A673 (cell line): Measurements from ENCODE around the gene PDE12. TPM values are rescaled to one million over a fixed set of nuclear protein-coding genes. Genes with fewer than 3 reads are reported as not detected.

ENCODE experiments used
- Bru-seq: library from RNA; stranded (reverse); fragments of 400-500 nt; gene quantifications from one replicate; lab custom pipeline; 2021; lab: Mats Ljungman, UMichigan
- BruChase-seq, 2 experiments: library from RNA; stranded (reverse); fragments of 400-500 nt; gene quantifications; one replicate each; lab custom pipeline; 2021; lab: Mats Ljungman, UMichigan
- BruUV-seq: library from RNA; stranded (reverse); fragments of 400-500 nt; replicated peaks from 2 replicates; lab custom pipeline; 2021; lab: Mats Ljungman, UMichigan
- CTCF ChIA-PET: fragments of 300-600 bp; sonication (Branson Sonifier 250); formaldehyde crosslinking; loops from one replicate; lab custom pipeline; 2022; ENCODE audit warnings: antibody characterized with exemption; lab: Charles Lee
- POLR2A ChIA-PET: fragments of 300-600 bp; sonication (Branson Sonifier 250); formaldehyde crosslinking; loops from one replicate; lab custom pipeline; 2022; ENCODE audit warnings: antibody characterized with exemption; ENCODE audit not compliant: low non-redundant PET; lab: Charles Lee
- DNase-seq: peaks from one replicate; pipeline ENCODE4 v3.0.0-alpha.2; 2015; ENCODE audit warnings: low spot score
- H3K27ac ChIP-seq: fragments of 200-600 bp; sonication (generic); 2 replicates; pipeline ENCODE4 v1.5.1; 2016; ENCODE audit warnings: mixed run types, low read depth, mild to moderate bottlenecking, mixed read lengths, antibody characterized with exemption, low read length; ENCODE audit not compliant: poor library complexity, severe bottlenecking
- H3K27me3 ChIP-seq: fragments of 200-600 bp; sonication (generic); replicated peaks from 2 replicates; pipeline ENCODE4 v1.6.1; 2017; ENCODE audit warnings: mixed run types, low read depth, mild to moderate bottlenecking, mixed read lengths, antibody characterized with exemption, low read length; ENCODE audit not compliant: insufficient read depth, poor library complexity
- H3K36me3 ChIP-seq: fragments of 200-600 bp; sonication (generic); 2 replicates; pipeline ENCODE4 v1.6.1; 2016; ENCODE audit warnings: mixed run types, mild to moderate bottlenecking, mixed read lengths, antibody characterized with exemption, low read length; ENCODE audit not compliant: insufficient read depth, poor library complexity, severe bottlenecking
- H3K4me1 ChIP-seq: fragments of 200-600 bp; sonication (generic); 2 replicates; pipeline ENCODE4 v1.6.1; 2017; ENCODE audit warnings: mixed run types, mild to moderate bottlenecking, mixed read lengths, antibody characterized with exemption, low read length; ENCODE audit not compliant: insufficient read depth, poor library complexity, severe bottlenecking
- H3K4me3 ChIP-seq: fragments of 200-600 bp; sonication (generic); 2 replicates; pipeline ENCODE4 v1.5.1; 2016; ENCODE audit warnings: low read depth, mixed run types, mild to moderate bottlenecking, mixed read lengths, low read length; ENCODE audit not compliant: poor library complexity, severe bottlenecking
- H3K9me3 ChIP-seq: fragments of 200-600 bp; sonication (generic); 2 replicates; pipeline ENCODE4 v1.6.1; 2016; ENCODE audit warnings: mixed run types, low read depth, mild to moderate bottlenecking, mixed read lengths, antibody characterized with exemption, low read length; ENCODE audit not compliant: poor library complexity, severe bottlenecking
- EZH2 ChIP-seq: fragments of 200-600 bp; sonication (generic); IDR thresholded peaks from 2 replicates; pipeline ENCODE4 v1.6.1; 2017; ENCODE audit warnings: borderline replicate concordance, low read depth, mild to moderate bottlenecking, mixed read lengths, antibody characterized with exemption, low read length; ENCODE audit not compliant: poor library complexity, severe bottlenecking
- intact Hi-C: fragments of 100-400 bp; cut with micrococcal nuclease; formaldehyde crosslinking; loops from one replicate; pipeline ENCODE4 v1.10.0; 2022; ENCODE audit not compliant: unreplicated experiment
- long read RNA-seq: library from polyadenylated mRNA; stranded (forward); transcript quantifications from one replicate; pipeline ENCODE4 v2.0.0, GENCODE V29; 2022
- total RNA-seq: library from RNA; stranded (reverse); gene quantifications from 2 replicates; pipeline ENCODE4 v1.2.3, GENCODE V29; 2021
- TF ChIP-seq, protein P1 (sequence below): fragments of 300-800, 200-600 bp; sonication (generic); conservative IDR thresholded peaks from 2 replicates; pipeline ENCODE4 v1.5.1; 2017; ENCODE audit warnings: low read depth, mild to moderate bottlenecking, antibody characterized with exemption, low read length, moderate library complexity, mixed read lengths

Gene PDE12, protein sequence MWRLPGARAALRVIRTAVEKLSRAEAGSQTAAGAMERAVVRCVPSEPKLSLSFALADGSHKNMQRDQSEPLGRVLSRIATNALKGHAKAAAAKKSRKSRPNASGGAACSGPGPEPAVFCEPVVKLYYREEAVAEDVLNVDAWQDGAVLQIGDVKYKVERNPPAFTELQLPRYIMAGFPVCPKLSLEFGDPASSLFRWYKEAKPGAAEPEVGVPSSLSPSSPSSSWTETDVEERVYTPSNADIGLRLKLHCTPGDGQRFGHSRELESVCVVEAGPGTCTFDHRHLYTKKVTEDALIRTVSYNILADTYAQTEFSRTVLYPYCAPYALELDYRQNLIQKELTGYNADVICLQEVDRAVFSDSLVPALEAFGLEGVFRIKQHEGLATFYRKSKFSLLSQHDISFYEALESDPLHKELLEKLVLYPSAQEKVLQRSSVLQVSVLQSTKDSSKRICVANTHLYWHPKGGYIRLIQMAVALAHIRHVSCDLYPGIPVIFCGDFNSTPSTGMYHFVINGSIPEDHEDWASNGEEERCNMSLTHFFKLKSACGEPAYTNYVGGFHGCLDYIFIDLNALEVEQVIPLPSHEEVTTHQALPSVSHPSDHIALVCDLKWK
- 12.2 and 15.3 TPM in 2 replicates for total RNA-seq
- percentile 75 among the genes with signal in this experiment for Bru-seq, nascent RNA
- BruChase-seq, experiment 1, labeled RNA remaining after a 2-hour chase, result percentile 90 among the genes with signal in this experiment
- percentile 89 among the genes with signal in this experiment for BruChase-seq, experiment 2, labeled RNA remaining after a 6-hour chase
- long read RNA-seq, full-length matches to known transcripts, result 46 of 49 reads
- long read RNA-seq, partial matches to known transcripts, result 0 of 49 reads
- long read RNA-seq, other reads (novel, unspliced or antisense), result 3 of 49 reads

DNA sequence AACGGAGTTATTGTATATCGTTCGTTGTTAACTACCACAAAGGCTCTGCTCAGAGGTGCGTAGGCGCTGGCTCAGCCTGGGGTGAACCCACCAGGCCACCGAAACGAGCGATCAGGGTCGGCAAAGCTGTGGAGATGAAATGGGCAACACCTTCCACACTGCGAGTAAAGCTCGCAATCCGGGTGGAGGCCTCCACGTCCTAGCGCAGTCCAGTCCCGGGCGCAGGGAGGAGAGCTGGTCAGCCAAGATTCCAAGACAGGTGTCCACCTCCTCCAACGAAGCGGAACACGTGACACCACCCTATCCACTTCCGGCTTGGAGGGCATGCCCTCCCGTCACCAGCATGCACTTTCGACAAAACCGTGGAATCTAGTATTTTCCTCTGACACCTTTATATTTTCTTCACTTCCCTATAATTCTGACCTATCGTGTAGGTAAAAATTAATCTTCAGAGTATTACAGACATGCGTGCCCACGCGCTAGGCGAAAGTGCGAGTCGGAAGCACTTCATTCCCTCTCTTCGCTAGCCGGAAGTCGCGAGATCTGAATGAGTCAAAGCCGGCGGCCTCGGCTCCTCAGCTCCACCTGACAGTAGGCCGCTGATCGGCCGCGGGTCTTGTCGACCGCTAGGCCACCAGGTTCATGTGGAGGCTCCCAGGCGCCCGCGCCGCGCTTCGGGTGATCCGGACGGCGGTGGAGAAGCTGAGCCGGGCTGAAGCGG is at the start of gene PDE12:
TSS of gene PDE12 (plus strand) at position 537 of the 721 bp plus-strand sequence. CDS start at position 643, 106 bp downstream.
- intact Hi-C loops, result no loop called here
- Histone ChIP-seq H3K4me3 (peak within 1 kb of the TSS; percentile 78), H3K27ac (peak within 1 kb of the TSS; percentile 91), H3K9me3 (no peaks in the 10 kb centered on the region), H3K4me1 (peaks cover 3% of the 10 kb centered on the region), H3K27me3 (no peaks in the 10 kb centered on the region), H3K36me3 (no peaks in the 10 kb centered on the region)
- ChIA-PET POLR2A (no interaction called here), CTCF (no interaction called here)
- no TSS peak for BruUV-seq
- TF ChIP-seq EZH2, result no peak
- TF ChIP-seq, protein P1, sequence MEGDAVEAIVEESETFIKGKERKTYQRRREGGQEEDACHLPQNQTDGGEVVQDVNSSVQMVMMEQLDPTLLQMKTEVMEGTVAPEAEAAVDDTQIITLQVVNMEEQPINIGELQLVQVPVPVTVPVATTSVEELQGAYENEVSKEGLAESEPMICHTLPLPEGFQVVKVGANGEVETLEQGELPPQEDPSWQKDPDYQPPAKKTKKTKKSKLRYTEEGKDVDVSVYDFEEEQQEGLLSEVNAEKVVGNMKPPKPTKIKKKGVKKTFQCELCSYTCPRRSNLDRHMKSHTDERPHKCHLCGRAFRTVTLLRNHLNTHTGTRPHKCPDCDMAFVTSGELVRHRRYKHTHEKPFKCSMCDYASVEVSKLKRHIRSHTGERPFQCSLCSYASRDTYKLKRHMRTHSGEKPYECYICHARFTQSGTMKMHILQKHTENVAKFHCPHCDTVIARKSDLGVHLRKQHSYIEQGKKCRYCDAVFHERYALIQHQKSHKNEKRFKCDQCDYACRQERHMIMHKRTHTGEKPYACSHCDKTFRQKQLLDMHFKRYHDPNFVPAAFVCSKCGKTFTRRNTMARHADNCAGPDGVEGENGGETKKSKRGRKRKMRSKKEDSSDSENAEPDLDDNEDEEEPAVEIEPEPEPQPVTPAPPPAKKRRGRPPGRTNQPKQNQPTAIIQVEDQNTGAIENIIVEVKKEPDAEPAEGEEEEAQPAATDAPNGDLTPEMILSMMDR, result no peak
- DNase-seq, result peak; percentile 80

DNA sequence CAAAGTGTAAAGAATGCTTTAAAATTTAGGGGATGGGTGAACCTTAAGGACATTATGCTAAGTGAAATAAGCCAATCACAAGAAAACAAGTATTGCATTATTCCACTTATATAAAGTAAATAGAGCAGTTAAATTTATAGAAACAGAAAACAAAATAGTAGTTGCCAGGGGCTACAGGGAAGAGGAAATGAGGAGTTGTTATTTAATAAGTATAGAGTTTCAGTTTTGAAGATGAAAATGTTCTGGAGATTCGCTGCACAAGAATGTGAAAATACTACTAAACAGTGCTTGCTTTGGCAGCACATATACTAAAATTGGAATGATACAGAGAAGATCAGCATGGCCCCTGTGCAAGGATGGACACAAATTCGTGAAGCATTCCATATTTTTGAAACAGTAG is 43.9 kb upstream of the PDE12 start:
- ChIA-PET POLR2A (no interaction called here), CTCF (no interaction called here)
- no peak overlapping the region for H3K4me3 ChIP-seq
- H3K27ac ChIP-seq, result no peak overlapping the region
- BruUV-seq, result no TSS peak
- TF ChIP-seq, protein P1, result no peak
- TF ChIP-seq EZH2, result no peak
- H3K9me3 ChIP-seq, result no peaks in the 10 kb centered on the region
- no peak for DNase-seq
- no peaks in the 10 kb centered on the region for H3K27me3 ChIP-seq
- H3K4me1 ChIP-seq, result no peaks in the 10 kb centered on the region
- intact Hi-C loops, result no loop called here
- H3K36me3 ChIP-seq, result no peaks in the 10 kb centered on the region

DNA sequence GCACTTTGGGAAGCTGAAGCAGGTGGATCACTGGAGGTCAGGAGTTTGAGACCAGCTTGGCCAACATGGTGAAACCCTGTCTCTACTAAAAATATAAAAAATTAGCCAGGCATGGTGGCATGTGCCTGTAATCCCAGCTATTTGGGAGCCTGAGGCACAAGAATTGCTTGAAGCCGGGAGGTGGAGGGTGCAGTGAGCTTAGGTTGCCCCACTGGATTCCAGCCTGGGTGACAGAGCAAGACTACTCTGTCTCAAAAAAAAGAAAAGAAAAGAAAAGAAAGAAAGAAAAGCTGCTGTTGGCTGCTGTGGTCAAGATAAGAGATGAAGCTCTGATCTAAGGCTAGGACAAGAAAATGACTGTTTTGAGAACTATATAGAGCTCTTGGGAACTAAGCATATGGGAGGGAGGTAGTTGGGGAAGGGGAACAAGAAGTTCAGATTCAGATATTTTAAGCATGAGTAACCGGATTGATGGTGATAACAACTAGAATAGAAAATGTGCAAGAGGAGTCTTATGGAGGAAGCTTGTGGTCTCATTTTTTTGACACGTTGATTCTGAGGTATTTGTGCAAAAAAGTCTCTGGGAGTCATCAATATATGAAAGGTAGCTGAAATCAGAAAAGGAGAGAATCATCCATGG is 37.7 kb upstream of the PDE12 start:
- Histone ChIP-seq H3K4me1 (no peaks in the 10 kb centered on the region), H3K27me3 (no peaks in the 10 kb centered on the region), H3K27ac (no peak overlapping the region), H3K36me3 (no peaks in the 10 kb centered on the region), H3K4me3 (no peak overlapping the region), H3K9me3 (no peaks in the 10 kb centered on the region)
- ChIA-PET CTCF (no interaction called here), POLR2A (no interaction called here)
- no peak for DNase-seq
- TF ChIP-seq EZH2, result no peak
- TF ChIP-seq, protein P1, result no peak
- BruUV-seq, result no TSS peak
- intact Hi-C loops, result no loop called here
